HG02759 (cell line): ENCODE data around the gene FAM131A.

Source experiments
- ATAC-seq: cut with Tn5 transposase; IDR thresholded peaks from one replicate; pipeline ENCODE4 v1.9.1; 2021; ENCODE audit warnings: mild to moderate bottlenecking, moderate library complexity; ENCODE audit not compliant: unreplicated experiment

The FAM131A gene

GRCh38 chr3:184355261-184356040, 18.1 kb downstream of the FAM131A start:
- ATAC-seq: no peak

GRCh38 chr3:184357248-184358123, 20.1 kb downstream of the FAM131A start:
- no peak for ATAC-seq

- ATAC-seq: no peak
These were observed 20.8 kb downstream of the FAM131A start for GRCh38 chr3:184358124-184358767.

GRCh38 chr3:184358921-184359350, 21.5 kb downstream of the FAM131A start:
- no peak for ATAC-seq

- ATAC-seq: no peak
These were observed 22.2 kb downstream of the FAM131A start for GRCh38 chr3:184359610-184360009.

GRCh38 chr3:184360070-184360928, 22.9 kb downstream of the FAM131A start:
- ATAC-seq: no peak

- peak; percentile 2 for ATAC-seq
These were observed 23.6 kb downstream of the FAM131A start for GRCh38 chr3:184360929-184361531.

GRCh38 chr3:184361532-184361931, 24.1 kb downstream of the FAM131A start, which contains the start of the genes CLCN2 and POLR2H:
TSS of gene CLCN2 (minus strand) at chr3:184361605. CDS start at chr3:184361479, 126 bp downstream.
TSS of gene POLR2H (plus strand) at chr3:184361710. CDS start at chr3:184363493, 1,783 bp downstream.
- peak; percentile 51 for ATAC-seq

GRCh38 chr3:184361932-184362667, 24.7 kb downstream of the FAM131A start:
- ATAC-seq: peak; percentile 3

- ATAC-seq: peak; percentile 85
These were observed 25.5 kb downstream of the FAM131A start for GRCh38 chr3:184362668-184363546.

- no peak for ATAC-seq
These were observed 29.4 kb downstream of the FAM131A start for GRCh38 chr3:184366619-184367289.

GRCh38 chr3:184368116-184368515, 30.7 kb downstream of the FAM131A start:
- ATAC-seq: no peak

- no peak for ATAC-seq
These were observed 31.3 kb downstream of the FAM131A start for GRCh38 chr3:184368586-184369183.

GRCh38 chr3:184371570-184372018, 34.2 kb downstream of the FAM131A start:
- ATAC-seq: peak; percentile 76

GRCh38 chr3:184372296-184372821, 35.0 kb downstream of the FAM131A start:
- ATAC-seq: no peak

- ATAC-seq: no peak
These were observed 35.5 kb downstream of the FAM131A start for GRCh38 chr3:184372911-184373310.

GRCh38 chr3:184373422-184373821, 36.0 kb downstream of the FAM131A start:
- ATAC-seq: no peak
